GM18505 (cell line): ENCODE results near the gene LRRC61.
A peak's percentile ranks its signal among the peaks of the same experiment; 100 is the strongest.
"Not testable (repeated sequence)": the region's sequence is repeated elsewhere in the genome, so short reads cannot be mapped to it uniquely, and the experiment has no call there.

Experiments
- ATAC-seq: cut with Tn5 transposase; IDR thresholded peaks from one replicate; pipeline ENCODE4 v1.9.1; 2021; ENCODE audit not compliant: unreplicated experiment
- POLR2A ChIP-seq: IDR thresholded peaks from 4 replicates; pipeline ENCODE4 v1.6.1; 2011; ENCODE audit warnings: borderline replicate concordance; ENCODE audit not compliant: insufficient read depth, insufficient read length; ENCODE audit errors: extremely low read depth

Gene LRRC61

DNA sequence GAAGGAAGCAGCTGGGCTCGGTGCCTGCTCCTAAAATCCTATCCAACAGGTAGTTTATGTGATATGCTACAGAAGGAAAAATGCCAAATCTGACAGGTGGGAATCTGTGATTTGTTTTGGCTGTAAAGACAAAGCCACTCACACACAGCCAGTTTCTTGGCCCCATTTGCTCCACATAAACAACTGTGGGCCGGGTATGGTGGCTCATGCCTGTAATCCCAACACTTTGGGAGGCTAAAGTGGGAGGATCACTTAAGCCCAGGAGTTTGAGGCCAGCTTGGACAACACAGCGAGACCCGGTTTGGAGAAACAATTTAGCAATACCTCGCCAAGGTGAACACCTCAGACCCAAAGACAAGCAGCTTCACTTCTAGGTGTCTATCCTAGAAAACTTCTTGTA is 16.8 kb upstream of the LRRC61 start:
- not testable (repeated sequence) for ATAC-seq

DNA sequence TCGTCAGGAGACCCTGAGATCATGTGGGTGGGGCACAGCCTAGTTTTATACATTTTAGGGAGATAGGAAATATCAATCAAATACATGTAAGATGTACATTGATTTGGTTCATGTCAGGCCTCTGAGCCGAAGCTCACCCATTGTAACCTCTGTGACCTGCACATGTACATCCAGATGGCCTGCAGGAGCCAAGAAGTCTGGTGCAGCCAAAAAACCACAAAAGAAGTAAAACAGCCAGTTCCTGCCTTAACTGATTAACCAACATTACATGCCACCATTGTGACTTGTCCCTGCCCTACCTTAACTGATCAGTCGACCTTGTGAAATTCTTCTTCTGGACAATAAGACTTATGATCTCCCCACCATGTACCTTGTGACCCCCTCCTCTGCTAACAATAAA is 16.0 kb upstream of the LRRC61 start:
- no peak for TF ChIP-seq POLR2A

DNA sequence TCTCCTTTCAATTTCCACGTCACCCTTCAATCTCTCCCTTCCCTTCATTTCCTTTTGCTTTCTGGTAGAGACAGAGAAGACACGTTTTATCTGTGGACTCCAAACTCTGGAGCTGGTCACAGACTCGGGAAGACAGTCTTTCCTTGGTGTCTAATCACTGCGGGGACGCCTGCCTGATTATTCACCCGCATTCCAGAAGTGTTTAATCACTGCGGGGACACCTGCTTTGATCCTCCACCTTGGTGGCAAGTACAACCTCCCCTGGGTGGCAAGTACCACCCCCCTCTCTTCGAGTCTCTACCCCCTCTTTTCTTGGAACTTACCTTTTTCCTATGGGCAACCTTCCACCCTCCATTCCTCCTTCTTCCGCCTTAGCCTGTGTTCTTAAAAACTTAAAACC is 15.3 kb upstream of the LRRC61 start:
- TF ChIP-seq POLR2A, result no peak
- ATAC-seq, result no peak

More for the DNA sequence above, 16.0 kb upstream of the LRRC61 start:
- no peak for ATAC-seq

DNA sequence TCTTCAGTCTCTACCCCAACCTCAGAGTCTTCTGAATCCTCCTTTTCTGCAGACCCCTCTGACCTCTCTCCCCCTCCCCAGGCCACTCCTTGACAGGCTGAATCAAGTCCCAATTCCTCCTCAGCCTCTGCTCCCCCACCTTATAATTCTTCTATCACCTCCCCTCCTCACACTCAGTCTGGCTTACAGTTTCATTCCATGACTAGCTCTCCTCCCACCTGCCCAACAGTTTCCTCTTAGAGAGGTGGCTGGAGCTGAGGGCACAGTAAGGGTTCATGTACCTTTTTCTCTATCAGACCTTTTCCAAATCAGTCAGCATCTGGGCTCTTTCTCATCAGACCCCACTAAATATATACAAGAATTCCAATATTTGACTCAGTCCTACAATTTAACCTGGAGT is 14.6 kb upstream of the LRRC61 start:
- no peak for ATAC-seq
- TF ChIP-seq POLR2A, result no peak

DNA sequence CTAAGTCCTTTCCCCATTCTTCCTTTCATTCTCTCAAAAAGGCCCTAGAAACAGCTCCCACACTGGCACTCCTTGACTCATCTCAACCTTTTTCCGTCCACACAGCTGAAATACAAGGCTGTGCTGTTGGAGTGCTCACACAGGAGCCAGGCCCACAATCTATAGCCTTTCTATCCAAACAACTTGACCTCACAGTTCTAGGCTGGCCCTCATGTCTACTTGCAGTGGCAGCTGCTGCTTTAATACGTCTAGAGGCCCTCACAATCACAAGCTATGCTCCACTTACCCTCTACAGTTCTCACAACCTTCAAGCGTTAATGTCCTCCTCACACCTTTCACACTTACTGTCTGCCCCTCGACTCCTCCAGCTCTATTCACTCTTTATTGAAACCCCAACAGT is 12.0 kb upstream of the LRRC61 start:
- TF ChIP-seq POLR2A, result no peak
- no peak for ATAC-seq

DNA sequence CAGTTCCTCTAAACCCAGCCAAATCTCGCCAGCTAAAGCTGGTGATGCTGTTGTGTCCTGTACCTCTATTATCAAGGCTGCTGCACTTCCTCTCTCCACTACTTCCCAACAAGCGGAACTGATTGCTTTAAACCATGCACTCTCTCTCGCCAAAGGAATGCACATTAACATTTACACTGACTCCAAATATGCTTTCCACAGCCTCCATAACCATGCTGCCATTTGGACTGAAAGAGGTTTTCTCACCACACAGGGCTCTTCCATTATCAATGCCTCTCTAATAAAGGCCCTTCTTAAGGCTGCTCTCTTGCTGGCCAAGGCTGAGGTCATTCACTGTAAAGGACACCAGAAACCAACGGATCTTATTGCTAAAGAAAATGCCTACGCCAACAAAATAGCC is 11.4 kb upstream of the LRRC61 start:
- no peak for ATAC-seq
- no peak for TF ChIP-seq POLR2A

DNA sequence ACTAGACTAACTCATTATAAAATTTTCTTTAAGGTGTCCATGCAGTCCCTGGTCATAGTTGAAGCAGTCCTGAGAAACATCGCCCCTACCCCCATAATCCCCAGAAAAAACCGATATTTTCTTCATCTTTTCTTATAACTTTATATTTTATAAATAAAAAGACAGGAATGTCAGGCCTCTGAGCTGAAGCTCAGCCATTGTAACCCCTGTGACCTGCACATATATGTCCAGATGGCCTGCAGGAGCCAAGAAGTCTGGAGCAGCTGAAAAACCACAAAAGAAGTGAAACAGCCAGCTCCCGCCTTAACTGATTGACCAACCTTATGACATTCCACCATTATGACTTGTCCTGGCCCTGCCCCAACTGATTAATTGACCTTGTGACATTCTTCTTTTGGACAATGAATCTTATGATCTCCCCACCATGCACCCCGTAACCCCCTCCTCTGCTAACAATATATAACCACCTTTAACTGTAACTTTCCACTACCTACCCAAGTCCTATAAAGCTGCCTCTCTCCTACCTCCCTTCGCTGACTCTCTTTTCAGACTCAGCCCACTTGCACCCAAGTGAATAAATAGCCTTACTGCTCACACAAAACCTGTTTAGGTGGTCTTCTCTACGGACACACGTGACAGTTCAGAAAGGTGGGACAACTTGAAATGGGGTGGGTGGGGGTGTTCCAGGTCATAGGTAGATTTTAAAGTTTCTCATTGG is 10.3 kb upstream of the LRRC61 start:
- ATAC-seq, result not testable (repeated sequence)

DNA sequence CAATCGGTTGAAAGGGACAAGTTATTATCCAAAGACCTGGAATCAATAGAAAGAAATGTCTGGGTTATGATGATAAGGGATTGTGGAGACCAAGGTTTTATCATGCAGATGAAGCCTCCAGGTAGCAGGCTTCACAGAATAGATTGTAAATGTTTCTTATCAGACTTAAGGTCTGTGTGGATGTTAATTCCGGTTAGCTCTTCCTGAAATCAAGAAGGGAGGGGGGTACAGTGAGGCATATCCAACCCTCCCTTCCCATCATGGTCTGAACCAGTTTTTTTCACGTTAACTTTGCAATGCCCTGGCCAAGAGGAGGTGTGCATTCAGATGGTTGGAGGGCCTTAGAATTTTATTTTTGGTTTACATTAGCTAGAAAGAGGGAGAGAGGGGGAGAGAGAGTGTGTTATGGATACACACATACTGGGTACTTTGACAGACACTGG is 9.8 kb upstream of the LRRC61 start:
- no peak for TF ChIP-seq POLR2A
- no peak for ATAC-seq

DNA sequence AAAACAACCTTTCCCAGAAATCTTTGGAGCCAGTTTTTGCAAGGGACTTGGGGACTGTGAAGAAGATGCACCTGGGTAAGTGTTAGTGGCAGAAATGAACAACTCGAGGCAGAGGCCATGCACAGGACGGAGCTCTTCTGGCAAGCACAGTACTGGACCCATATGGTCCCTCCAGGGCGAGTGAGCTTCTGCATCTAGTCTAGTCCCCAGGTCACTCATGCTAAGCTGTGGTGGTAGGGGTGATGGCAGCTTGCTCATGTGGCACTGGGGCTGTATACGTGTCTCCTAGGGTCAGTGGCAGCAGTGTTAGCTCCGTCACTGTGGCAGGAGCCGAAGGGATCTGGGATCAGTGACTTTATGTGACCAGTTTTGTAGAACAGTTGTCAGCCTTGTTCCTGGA is 9.3 kb upstream of the LRRC61 start:
- TF ChIP-seq POLR2A, result no peak
- ATAC-seq, result no peak

DNA sequence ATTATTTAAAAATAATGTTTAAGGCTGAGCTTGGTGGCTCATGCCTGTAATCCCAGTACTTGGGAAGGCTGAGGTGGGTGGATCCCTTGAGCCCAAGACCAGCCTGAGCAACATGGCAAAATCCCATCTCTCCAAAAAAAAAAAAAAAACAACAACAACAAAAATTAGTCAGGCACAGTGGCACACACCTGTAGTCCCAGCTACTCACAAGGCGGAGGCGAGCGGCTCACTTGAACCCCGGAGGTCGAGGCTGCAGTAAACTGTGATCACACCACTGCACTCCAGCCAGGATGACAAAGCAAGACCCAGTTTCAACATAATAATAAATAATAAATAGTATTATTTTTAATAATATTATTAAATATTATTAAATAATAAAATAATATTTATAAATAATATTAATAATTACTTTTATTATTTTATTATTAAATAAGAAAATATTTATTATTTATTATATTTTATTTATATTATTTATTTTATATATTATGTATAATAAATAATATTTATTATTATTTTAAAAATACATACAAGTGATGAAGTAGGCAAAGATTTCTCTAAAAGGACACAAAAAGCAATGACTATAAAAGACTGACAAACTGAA is 8.4 kb upstream of the LRRC61 start:
- TF ChIP-seq POLR2A, result no peak
- ATAC-seq, result no peak

DNA sequence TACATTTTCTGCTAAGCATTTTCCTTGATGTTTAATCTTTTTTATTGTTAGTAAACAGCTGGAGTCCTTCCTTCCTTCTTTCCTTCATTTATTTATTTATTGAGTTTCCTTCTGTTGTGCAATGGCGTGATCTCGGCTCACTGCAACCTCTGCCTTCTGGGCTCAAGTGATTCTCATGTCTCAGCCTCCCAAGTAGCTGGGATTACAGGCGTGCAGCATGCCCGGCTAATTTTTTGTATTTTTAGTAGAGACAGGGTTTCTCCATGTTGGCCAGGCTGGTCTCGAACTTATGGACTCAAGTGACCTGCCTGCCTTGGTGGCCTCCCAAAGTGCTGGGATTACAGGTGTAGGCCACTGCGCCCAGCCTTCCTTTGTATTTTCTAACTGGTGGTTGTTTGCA is 6.2 kb upstream of the LRRC61 start:
- ATAC-seq, result not testable (repeated sequence)

DNA sequence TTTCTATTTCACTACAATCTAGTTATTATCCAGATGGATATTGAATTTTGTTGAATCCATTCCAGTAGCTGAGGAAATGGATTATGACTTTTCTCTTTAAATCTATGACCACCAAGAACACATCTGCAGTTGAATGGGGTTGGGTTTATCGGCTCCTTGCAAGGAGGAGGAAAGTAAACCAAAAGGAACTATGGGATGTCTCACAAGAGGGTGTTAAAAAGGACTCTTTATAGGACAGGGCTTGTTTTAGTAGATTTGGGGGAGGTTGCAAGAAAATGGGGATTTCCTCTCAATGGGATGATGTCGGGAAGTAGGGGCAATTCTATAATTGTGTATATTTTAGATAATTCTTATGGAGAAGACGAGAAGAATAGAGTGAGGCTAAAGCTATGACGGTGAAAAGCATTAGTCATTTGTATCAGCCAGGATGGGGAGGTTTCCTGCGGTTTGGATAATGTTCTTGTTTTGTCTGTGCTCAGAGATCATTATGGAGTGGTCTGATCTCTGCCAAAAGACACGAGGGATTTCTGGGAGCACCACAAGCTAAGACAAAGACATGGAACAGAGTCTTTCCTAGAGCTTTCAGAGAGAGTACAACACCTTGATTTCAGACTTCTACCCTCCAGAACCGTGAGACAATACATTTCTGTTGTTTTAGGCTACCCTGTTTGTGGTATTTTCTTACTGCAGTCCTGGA is 5.3 kb upstream of the LRRC61 start:
- no peak for ATAC-seq
- no peak for TF ChIP-seq POLR2A

DNA sequence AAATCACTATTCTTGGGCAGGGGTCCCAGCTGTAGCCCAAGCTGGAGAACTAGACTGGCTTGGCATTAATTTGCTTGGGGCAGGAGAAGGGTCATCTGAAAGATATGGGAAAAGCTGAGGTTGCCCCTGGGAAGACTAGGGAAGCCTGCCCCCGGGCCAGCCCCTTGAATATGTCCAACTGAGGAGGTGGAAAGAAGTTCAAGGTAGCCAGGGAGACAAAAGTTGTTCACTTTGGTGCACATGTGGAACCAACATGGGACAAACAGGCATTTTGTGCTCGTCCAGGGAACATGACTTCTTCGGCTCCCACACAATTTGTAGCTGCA is 1.4 kb upstream of the LRRC61 start:
- no peak for TF ChIP-seq POLR2A
- no peak for ATAC-seq

DNA sequence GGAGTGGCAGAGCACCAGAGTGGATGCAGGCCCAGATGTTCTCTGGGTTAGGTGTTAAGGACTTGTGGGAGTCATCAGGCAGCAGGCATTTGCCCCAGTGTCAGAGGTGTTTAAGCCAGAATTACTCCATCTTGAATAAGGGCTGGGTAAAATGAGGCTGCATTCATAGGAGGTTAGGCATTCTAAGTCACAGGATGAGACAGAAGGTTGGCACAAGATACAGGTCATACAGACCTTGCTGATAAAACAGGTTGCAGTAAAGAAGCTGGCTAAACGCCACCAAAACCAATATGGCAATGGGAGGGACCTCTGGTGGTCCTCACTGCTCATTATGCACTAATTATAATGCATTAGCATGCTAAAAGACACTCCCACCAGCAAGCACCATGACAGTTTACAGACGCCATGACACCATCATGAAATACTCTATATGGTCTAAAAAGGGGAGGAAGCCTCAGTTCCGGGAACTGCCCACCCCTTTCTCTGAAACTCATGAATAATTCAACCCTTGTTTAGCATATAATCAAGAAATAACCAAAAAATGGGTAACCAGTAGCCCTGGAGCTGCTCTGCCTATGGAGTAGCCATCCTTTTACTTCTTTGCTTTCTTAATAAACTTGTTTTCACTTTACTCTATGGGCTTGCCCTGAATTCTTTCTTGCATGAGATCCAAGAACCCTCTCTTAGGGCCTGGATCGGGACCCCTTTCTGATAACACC is 882 bp upstream of the LRRC61 start:
- TF ChIP-seq POLR2A, result no peak
- ATAC-seq, result no peak

DNA sequence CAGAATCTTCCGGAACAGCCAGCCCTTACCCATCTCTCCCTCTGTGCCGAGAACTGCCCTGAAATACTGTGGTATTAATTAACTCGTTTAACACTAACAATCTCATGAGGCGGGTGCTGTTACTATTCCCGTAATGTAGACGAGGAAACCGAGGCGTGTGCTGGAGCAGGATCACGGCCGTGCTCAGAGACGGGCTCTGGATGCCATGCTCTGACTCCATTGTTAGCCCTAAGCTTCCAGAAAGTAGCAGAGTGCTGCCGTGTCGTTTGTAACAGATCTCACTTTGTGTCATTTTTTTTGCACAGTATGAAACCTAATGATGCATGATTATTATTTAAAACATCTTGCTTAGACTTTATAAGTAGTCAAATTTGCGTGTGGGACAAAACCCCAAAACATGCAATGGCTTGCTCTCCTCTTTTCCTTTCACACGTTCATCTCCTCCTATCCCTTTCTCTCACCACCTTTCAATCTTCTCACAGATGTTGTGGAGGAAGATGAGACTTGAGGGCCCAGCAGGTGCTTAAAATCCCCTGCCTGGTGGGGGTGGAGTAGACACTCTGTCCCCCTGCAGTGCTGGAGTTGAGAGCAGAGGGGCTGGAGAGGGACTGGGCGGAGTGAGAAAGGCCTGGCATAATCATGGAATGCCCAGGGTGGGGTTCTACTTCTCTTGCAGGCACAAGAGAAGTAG is 672 bp downstream of the LRRC61 start:
- no peak for TF ChIP-seq POLR2A
- peak; percentile 12 for ATAC-seq
